HFF-Myc (cell line): ENCODE results near the gene GOLGA3.

Experiments
- DNase-seq: peaks from one replicate; pipeline ENCODE4 v3.0.0-alpha.2; 2011; ENCODE audit warnings: low read depth; ENCODE audit errors: extremely low read depth
- H3K4me3 ChIP-seq: replicated peaks from 2 replicates; pipeline ENCODE4 v1.5.1; 2011; ENCODE audit warnings: low read depth, mild to moderate bottlenecking, control low read depth, low read length
- CTCF ChIP-seq: IDR thresholded peaks from 2 replicates; pipeline ENCODE4 v1.5.1; 2012; ENCODE audit warnings: mild to moderate bottlenecking, low read depth, low read length, control low read depth; ENCODE audit errors: missing control alignments

The GOLGA3 gene

GRCh38 chr12:132743831-132744230 lies 84.8 kb downstream of the GOLGA3 start:
- no peak overlapping the region for H3K4me3 ChIP-seq
- DNase-seq, result no peak
- TF ChIP-seq CTCF, result no peak

- DNase-seq, result no peak
- no peak overlapping the region for H3K4me3 ChIP-seq
- TF ChIP-seq CTCF, result no peak
These were observed 87.0 kb downstream of the GOLGA3 start for GRCh38 chr12:132741620-132742019.

DNA sequence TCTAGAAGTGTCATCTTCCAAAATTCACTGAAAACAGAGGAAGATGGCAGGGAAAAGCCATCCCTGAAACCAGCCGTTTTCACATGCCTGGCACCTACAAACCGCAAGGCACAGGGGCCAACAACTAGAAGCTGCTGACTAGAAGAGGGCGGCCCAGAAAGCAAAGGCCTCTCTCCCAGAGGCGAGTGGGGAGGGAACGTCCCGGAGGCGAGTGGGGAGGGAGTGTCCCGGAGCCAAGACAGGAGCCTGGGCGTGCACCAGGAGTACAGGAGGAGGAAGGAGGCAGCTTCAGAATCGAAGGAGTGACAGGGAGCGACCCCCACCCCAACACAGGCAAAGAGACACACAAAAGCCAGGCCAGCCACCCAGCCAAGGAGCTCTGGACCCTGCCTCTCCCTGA lies 88.0 kb downstream of the GOLGA3 start:
- no peak for TF ChIP-seq CTCF
- DNase-seq, result no peak
- no peak overlapping the region for H3K4me3 ChIP-seq

GRCh38 chr12:132740313-132740646 lies 88.4 kb downstream of the GOLGA3 start:
- no peak overlapping the region for H3K4me3 ChIP-seq
- no peak for DNase-seq
- no peak for TF ChIP-seq CTCF

GRCh38 chr12:132739600-132740312 lies 88.9 kb downstream of the GOLGA3 start:
- no peak overlapping the region for H3K4me3 ChIP-seq
- no peak for TF ChIP-seq CTCF
- no peak for DNase-seq

DNA sequence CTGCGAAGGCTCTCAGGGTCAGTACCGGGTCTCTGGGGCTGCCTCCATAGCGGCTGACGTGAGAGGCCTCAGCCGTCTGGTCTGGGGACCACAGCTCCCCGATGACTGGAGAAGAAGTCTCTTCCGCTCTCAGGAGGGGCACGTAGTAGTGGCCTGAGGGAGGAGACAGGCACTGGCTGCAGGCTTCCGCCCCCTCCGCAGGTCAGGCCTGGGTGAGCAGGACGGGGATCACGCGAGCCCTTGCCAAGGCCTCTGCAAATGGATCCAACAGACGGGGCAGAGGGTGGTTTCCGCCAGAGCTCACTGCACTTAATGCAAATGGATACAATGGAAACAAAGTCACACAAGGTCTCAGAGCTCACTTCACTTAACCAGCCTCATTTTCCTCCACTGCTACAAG lies 91.8 kb downstream of the GOLGA3 start:
- H3K4me3 ChIP-seq, result no peak overlapping the region
- no peak for DNase-seq
- no peak for TF ChIP-seq CTCF

DNA sequence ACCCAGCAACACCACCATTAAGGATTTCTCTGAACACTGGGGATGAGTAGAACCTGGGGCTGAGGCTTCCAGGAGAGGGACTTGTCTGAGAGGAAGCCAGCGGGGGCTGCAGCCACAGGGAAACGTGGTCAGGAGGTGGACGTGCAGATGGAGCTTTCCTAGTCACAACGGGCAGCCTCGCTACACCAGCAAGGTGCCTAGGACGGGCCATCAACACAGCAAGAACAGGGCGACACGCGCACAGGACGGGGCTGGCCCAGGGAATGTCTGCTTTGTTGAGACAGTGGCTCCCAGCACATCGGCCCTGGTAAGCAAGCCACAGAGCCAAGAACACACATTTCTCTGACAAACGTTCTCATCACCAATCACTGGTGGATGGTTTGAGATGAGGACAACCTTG lies 92.3 kb downstream of the GOLGA3 start:
- no peak for DNase-seq
- no peak for TF ChIP-seq CTCF
- H3K4me3 ChIP-seq, result no peak overlapping the region
